ENCODE results near the gene TMEM168. TPM values are rescaled to one million over a fixed set of nuclear protein-coding genes. Genes with fewer than 3 reads are reported as not detected.
"Not testable (repeated sequence)": the region's sequence is repeated elsewhere in the genome, so short reads cannot be mapped to it uniquely, and the experiment has no call there.

Gene TMEM168
- total RNA-seq, 6 experiments from 2014 or later = 5.8 to 9.1 (median 7.3) TPM

- no peaks in the 10 kb centered on the region for H3K36me3 ChIP-seq
- H3K27ac ChIP-seq = no peak overlapping the region
- no peaks in the 10 kb centered on the region for H3K4me1 ChIP-seq
- no peaks in the 10 kb centered on the region for H3K9me3 ChIP-seq
- intact Hi-C loops (cut with DNase I) = no loop called here
- H3K27me3 ChIP-seq = no peaks in the 10 kb centered on the region
- H3K4me3 ChIP-seq = no peak overlapping the region
- ATAC-seq (no peak), DNase-seq (no peak)
- WGBS (ENCODE audit: insufficient coverage, low coverage, low lambda C conversion rate, missing lambda C conversion rate) = no CpG with 5 or more reads among the region's 2 CpGs
- no peak for TF ChIP-seq POLR2A (IDR thresholded peaks at IDR 0.05)
- TF ChIP-seq CTCF (IDR thresholded peaks at IDR 0.05) = no peak
Measured at GRCh38 chr7:112800486-112800885, 10.3 kb upstream of the TMEM168 start.

- DNase-seq (no peak), ATAC-seq (no peak)
- H3K4me1 ChIP-seq = no peaks in the 10 kb centered on the region
- TF ChIP-seq POLR2A (IDR thresholded peaks at IDR 0.05) (no peak), CTCF (IDR thresholded peaks at IDR 0.05) (no peak)
- intact Hi-C loops (cut with DNase I) = no loop called here
- H3K27ac ChIP-seq = no peak overlapping the region
- H3K27me3 ChIP-seq = no peaks in the 10 kb centered on the region
- no peaks in the 10 kb centered on the region for H3K36me3 ChIP-seq
- WGBS (ENCODE audit: insufficient coverage, low coverage, low lambda C conversion rate, missing lambda C conversion rate) = 73% methylated on average over 3 of the region's 3 CpGs
- no peaks in the 10 kb centered on the region for H3K9me3 ChIP-seq
- no peak overlapping the region for H3K4me3 ChIP-seq
Measured at GRCh38 chr7:112799448-112800120, 9.4 kb upstream of the TMEM168 start.

GRCh38 chr7:112798274-112799159, 8.3 kb upstream of the TMEM168 start:
- ATAC-seq = peak in 2 of 4 donors; percentile 25 to 38

GRCh38 chr7:112796552-112796951, 6.4 kb upstream of the TMEM168 start:
- H3K4me3 ChIP-seq; H3K36me3 ChIP-seq; H3K4me1 ChIP-seq; H3K9me3 ChIP-seq; H3K27ac ChIP-seq; ATAC-seq; intact Hi-C loops (cut with DNase I); H3K27me3 ChIP-seq; DNase-seq: not testable (repeated sequence)

More at GRCh38 chr7:112798274-112799159, 8.3 kb upstream of the TMEM168 start:
- intact Hi-C loops (cut with DNase I) = no loop called here
- no peak for DNase-seq
- Histone ChIP-seq H3K27ac (no peak overlapping the region), H3K27me3 (no peaks in the 10 kb centered on the region), H3K4me1 (no peaks in the 10 kb centered on the region), H3K36me3 (no peaks in the 10 kb centered on the region), H3K9me3 (no peaks in the 10 kb centered on the region), H3K4me3 (no peak overlapping the region)
- no peak for TF ChIP-seq POLR2A (IDR thresholded peaks at IDR 0.05)
- no peak for TF ChIP-seq CTCF (IDR thresholded peaks at IDR 0.05)
- WGBS (ENCODE audit: insufficient coverage, low coverage, low lambda C conversion rate, missing lambda C conversion rate) = 60% methylated on average over 2 of the region's 2 CpGs

- ATAC-seq (no peak), DNase-seq (no peak)
- peaks cover 0 to 9% (median 0%) of the 10 kb centered on the region in 4 donors for H3K4me1 ChIP-seq
- no peaks in the 10 kb centered on the region for H3K9me3 ChIP-seq
- H3K27me3 ChIP-seq = no peaks in the 10 kb centered on the region
- no peak overlapping the region for H3K4me3 ChIP-seq
- WGBS (ENCODE audit: insufficient coverage, low coverage, low lambda C conversion rate, missing lambda C conversion rate) = 74% methylated on average over 3 of the region's 3 CpGs
- H3K36me3 ChIP-seq = no peaks in the 10 kb centered on the region
- intact Hi-C loops (cut with DNase I) = no loop called here
- no peak overlapping the region for H3K27ac ChIP-seq
- TF ChIP-seq POLR2A (IDR thresholded peaks at IDR 0.05) (no peak), CTCF (IDR thresholded peaks at IDR 0.05) (no peak)
Measured at GRCh38 chr7:112792441-112792840, 2.2 kb upstream of the TMEM168 start.

All from right lobe of liver (tissue), 6 donors.